Measurements from ENCODE around the gene CRACDL.
"Not testable (repeated sequence)": the region's sequence is repeated elsewhere in the genome, so short reads cannot be mapped to it uniquely, and the experiment has no call there.

The CRACDL gene

DNA sequence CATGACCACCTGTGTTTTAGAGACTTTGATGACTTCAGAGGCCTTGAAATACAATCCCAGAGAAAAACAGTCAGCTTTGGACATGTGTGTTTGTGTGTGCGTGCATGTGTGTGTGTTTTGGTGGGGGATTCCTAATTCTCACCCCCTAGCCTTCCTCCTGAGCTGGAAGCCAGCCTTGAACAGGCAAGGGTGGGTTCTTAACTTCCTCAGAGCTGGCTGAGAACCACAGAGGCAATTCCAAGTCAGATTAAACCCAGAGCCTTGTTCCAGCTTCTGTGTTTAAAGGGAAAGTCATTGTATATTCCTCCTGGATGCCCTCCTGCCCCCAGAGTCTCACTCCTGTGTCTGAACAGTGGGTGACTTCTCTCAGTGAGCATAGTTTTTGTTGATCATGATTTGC is 159.9 kb downstream of the CRACDL start:
- DNase-seq (ENCODE audit: low read depth), result no peak

DNA sequence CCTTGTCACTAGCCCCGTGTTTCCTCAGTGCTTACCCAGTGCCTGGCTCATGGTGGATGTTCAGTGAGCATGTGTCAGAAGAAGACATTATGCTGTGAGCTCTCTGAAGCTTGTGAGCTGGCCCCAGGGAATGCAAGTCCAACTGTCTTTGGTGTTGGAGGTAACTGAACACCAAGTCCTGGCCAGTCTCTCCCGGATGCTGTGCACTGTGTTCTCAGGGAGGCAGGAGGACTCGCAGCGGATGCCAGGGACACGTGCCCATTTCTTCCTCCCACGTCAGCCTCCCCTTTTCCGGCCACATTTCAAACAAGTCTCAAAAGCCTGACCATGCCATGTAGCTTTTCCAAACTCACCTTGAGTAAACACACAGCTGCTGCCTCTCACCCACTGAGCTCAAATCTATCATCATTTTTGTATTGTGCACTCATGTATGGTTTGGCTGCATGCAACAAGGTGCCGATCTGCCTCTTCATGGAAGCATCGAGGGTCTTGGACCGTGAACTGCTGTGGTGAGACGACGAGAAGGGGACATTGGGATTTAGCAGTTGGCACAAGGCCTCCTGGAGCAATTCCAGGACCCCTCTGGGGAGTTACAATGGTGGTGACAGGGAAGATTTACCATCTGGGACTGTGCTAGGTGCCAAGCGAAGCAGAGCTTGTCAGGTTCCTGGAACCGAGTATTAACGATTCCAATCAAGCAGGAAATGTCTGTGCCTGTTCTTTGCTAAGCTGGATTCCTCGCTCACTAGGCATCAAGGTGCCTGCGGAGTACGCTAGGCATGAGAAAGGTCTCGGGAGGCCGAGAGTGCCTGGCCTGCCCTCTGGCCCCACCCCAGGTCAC is 160.7 kb downstream of the CRACDL start:
- no peak for DNase-seq (ENCODE audit: low read depth)

DNA sequence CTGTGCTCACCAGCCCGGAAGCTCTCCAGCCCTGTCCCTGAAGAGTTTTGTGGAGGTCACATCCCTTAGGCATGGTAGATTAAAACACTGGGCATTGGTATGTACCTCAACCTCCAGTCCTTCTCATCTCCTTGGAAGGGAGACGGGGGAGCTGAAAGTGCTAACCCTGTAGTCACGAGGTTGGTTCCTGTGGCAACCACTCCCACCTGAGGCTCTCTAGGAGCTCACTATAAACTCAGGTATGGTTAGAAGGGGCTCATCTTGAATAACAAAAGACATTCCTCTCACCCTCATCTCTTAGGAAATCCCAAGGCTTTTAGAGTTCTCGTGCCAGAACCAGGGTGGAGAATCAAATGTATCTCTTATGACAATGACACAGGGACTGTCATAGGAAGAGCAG is 162.1 kb downstream of the CRACDL start:
- no peak for DNase-seq (ENCODE audit: low read depth)

DNA sequence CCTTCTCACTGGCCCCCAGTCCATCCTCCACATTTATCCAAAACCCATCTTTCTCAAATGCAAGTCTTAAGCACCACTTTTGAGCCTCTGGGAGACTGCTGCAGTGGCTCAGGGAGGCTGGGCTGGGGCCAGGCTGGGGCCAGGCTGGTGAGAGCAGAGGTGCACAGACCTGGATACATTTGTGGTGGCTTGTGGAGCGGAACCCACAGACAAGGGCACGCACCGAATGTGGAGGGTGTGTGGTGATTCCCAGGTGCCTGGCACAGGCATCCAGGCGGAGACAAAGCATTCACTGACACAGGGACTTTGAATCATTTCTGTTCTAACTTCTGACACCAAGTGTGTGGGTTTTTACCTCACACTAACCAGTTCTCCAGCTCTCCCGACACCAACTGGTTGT is 162.9 kb downstream of the CRACDL start:
- no peak for DNase-seq (ENCODE audit: low read depth)

DNA sequence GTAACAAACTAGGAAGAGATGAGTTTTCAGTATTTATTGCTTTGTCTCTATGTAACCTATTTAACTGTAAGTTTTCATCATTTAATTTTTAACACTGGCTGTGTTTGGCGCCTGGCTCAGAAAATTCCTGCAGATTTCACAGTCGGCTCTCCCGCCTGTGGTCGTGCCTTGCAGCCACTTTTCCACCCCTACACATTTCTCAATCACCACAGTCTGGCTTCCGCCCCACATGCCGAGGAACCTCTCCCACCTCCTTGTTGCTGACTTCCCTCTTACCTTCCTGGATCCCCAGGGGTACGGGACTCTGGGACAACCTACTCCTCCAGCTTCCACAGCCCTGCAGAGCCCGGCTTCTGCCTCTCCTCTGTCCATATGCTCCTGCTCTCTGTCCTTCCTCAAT is 163.5 kb downstream of the CRACDL start:
- DNase-seq (ENCODE audit: low read depth), result no peak

DNA sequence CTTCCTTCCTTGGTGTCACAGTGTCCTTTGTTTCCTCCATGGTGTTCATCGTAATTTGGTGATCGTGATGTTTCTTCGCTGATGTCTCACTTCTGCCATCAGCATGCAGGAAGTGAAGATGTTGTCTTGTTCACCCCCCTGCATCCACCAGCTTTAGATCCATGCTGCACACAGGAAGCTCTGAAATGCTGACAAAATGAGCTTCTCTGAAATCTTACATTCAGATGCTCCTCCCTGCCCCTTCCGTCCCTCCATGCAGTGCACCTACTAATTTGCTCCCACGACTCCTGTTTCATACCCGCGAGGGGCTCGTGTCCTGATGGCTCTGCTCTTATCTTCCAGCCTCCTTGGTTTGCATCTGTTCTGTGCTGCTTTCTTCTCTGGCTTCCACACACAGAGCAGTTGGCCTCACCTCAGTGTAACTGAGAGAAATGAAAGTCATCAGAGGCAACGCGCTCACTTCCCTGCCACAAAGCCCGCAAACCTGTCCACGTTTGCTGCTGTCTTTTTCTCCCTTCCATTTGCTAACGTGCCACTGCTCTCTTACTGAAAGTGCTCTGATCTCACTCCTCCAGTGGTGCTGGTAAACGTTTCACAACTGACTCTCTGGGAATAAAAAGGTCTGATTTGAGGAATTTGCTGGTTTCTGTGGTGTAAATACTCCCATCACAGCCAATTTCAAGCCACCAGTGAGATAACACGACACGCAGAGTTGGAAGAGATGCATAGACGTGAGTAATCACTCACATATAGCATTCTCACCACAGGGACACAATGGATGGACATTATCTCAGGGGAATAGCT is 164.1 kb downstream of the CRACDL start:
- DNase-seq (ENCODE audit: low read depth), result no peak

DNA sequence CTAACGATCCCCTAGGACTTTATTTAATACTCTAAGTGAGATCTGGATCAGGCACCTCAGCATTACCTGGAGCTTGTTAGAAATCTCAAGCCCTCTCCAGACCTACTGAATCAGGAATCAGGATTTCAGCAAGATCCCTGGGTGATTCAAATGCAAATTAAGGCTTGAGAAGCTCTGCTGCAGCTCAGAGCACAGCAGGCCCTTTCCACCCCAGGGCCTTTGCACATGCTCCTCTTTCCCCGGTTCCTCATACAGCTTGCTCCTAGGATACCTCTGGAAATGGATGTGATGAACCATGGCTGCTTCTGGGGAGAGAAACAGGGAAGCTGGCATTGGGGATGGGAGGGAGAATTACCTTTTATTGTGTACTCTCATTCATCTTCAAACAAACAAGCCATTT is 164.8 kb downstream of the CRACDL start:
- DNase-seq (ENCODE audit: low read depth), result no peak

DNA sequence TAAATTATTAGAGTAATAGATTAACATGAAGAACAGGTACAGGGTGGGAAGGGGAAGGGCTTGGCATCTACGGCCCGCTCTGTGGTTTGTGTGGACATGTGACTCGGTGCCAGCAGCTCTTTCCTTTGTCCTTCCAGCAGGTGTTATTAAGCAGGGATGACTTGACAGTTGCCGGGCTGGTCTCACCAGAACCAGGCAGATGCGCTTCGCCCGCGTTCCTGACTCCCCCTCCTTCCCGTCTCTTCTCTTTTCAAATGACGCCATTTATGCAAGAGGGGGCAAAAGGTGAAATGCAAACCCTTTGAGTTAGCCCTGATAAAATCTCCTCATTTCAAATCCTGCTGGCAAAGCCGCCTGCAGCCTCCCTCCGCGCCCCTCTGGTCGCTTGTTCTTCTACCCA is 166.2 kb downstream of the CRACDL start:
- no peak for DNase-seq (ENCODE audit: low read depth)

DNA sequence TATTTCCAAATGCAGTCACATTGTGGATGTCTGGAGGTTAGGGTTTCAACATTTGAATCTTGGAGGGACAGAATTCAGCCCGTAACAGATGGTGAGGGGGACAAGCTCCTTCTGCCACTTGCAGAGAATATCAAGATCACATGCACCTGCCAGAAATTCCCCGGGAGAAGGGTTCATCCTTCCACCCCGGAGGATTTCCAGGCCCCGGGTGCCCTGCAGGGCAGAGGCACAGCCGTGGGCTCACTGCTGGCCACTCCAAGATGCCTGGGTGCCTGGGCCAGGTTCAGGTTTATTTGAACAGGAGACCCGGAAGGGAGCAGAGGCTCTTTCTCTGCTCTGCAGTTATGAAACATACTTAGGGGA is 166.9 kb downstream of the CRACDL start:
- no peak for DNase-seq (ENCODE audit: low read depth)

DNA sequence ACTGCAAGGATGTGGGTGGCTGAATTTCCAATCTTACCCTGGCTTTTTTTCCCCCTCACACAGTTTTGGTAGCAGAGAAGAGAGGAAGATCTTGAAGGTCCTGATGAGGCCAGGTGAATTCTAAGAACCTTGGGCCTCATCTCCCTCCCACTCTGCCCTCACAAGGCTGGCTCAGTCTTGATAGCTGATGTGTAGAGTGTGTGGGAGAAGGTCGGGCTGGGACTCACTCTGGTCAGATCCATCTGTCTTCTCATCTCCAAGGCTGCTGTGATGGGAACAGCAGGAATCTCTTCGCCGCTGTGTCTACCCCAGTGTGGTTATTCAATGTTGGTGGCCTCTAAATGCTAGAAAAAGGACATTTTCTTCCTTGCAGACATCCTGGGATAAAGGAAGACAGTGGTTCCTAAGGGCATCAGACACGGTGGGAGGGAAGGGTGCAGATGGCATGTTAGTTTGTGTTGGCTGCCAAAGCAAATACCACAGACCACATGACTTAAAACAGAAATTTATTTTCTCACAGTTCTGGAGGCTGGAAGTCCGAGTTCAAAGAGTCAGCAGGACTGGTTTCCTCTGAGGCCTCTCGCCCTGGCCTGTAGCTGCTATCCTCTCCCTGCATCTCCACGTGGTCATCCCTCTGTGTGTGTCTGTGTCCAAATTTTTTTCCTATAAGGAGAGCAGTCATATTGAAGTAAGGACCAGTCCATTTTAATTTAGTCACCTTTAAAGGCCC is 167.5 kb downstream of the CRACDL start:
- peak; percentile 48 for DNase-seq (ENCODE audit: low read depth)

DNA sequence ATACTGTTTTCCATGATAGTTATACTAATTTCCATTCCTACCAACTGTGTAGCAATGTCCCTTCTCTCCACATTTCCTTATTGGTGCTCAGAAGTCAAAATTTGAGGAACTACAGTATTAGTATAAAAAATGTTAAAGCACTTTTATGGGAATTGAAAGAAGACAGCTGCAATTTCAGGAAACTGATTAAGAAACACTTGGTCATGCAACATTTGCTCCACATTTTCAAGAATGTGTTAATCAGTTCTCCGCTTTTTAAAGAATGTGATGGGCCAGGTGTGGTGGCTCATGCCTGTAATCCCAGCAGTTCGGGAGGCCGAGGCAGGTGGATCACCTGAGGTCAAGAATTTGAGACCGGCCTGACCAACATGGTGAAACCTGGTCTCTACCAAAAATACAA is 171.5 kb downstream of the CRACDL start:
- DNase-seq (ENCODE audit: low read depth), result no peak

DNA sequence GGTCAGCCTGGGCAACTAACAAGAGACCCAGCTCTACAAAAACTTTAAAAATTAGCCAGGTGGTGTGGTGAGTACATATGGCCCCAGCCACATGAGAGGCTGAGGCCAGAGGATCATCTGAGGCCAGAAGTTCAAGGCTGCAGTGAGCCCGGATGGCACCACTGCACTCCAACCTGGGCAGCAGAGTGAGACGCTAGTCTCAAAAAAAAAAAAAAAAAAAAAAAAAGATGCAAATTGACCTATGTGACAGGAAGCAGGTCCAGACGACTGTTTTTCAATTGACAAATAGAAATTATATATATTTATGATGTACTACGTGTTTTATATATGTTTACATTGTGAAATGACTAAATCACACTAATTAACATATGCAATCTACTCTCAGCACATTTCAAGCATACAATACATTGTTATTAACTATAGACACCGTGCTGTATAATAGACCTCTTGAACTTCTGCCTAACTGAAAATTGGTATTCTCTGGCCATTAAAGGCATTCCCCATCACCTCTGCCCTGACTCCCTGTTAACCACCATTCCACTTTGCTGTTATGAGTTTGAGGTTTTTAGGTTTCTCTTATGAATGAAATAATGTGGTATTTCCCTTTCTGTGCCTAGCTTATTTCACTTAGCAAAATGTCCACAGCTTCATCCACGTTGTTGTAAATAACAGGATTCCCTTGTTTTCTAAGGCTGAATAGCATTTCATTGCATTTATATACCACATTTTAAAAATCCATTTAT is 172.6 kb downstream of the CRACDL start:
- no peak for DNase-seq (ENCODE audit: low read depth)

DNA sequence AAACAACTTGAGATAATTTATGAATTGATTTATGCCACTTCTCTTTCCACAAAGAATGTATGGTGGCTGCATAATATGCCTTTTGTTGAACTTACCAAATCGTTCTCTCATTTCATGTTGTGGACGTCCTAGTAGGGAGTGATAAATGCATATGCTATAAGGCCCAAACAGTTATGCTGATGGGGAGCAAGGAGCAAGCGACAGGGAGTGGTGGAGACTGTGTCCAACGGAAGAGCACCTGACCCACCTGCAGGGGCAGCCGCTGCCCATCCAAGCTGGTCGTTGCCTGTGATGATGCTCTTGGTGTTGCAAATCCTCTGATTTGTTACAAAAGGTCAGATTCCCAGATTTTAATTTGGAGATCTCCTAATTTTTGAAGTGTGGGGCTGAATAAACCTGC is 174.1 kb downstream of the CRACDL start:
- no peak for DNase-seq (ENCODE audit: low read depth)

DNA sequence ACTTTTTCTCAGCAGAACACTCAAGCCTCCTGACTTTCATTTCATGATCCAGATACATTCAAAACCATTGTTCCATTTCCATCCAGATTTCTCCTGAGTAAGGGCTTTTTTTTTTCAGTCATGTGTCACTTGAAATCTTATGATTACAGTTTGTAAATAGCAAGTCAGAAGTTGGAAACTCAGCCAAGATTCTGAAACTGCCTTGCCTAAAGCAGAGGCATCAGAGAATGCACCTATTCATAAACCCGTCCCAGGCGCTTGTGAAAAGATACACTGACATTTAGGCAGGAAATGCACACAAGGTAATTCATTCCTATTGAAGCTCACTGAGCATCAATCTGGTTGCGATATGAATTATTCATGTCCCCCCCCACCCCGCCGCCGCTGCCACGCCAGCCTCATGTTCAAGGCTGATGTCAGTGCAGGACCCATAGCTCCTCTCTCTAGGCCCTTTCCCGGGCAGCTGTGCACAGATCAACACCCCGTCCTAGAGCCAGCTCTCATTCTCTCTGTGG is 174.7 kb downstream of the CRACDL start:
- no peak for DNase-seq (ENCODE audit: low read depth)

DNA sequence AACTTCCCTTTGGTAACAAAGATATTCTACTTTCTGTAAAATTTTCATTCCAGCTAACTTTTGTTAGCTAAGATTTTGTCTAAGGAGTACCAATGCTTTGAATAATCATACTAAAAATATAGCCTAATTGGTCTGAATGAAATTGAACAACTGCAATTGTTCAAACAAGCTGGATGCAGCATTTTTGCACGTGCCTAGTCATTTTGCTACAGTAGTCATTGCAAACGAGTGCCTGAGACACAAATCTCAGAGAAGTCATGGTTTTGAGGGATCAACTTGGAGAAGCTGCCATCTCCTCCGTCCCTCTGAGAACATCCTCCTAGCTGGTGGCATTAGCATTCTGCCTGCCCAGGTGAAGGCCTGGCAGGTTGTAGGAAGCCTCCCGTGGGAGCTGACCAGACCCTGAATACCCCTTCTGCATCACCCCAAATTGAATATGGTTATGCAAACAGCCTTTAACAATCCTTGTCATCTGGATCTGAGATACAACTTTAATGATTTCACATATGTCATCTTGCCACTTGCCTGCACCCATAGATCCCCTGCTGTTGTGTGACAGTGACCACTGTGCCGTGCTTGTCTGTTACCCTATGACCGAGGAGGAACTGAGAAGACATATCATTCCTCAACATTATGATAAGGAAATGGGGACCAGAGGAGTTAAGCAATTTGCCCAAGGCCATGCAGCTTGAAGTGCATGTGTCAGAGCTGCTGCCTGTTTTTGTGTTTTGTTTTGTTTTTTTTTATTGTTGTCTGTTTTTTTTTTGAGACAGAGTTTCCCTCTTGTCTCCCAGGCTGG is 176.0 kb downstream of the CRACDL start:
- DNase-seq (ENCODE audit: low read depth), result no peak

DNA sequence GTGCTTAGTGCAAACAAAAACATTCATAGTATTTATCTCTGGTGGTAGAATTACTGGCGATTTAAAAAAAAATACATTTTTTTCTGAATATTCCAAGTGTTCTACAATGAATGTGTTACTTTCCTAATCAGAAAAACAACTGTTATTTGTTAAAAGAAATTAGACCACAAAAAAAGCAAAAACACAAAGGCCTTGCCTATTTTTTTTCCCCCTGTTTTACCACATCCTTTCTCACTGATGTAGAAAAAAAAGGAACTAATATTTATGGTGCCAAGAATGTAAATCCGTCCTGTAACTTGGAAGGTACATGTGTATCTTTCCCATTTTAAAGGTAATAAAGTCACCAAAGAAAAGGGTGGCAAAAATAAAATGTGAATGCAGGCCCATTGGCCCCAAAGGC is 176.7 kb downstream of the CRACDL start:
- DNase-seq (ENCODE audit: low read depth), result no peak

DNA sequence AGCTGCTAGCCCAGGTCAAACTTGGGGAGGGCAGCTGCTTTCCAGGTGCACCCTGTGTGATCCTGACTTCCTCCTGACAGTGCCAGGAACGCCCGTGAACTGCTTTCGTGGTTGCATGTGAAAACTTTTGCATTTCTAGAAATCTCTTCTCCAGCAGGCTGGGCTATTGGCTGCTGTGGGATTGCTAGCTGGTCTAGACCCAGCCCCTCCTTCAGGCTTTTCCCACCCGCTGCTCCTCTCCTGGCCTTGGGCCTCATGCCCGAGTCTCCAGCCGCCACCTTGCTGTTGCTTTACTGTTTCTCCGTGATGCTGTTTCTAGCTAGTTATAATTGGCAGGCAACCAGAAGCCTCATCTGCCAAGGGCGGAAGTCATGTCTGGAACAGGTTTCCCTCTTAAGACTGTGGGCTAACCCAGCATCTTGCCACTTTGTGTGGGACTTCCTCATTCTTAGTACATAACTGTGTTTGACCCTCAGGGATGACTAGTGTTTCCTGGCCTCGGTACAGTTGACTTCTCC is 178.1 kb downstream of the CRACDL start:
- DNase-seq (ENCODE audit: low read depth), result peak; percentile 92

DNA sequence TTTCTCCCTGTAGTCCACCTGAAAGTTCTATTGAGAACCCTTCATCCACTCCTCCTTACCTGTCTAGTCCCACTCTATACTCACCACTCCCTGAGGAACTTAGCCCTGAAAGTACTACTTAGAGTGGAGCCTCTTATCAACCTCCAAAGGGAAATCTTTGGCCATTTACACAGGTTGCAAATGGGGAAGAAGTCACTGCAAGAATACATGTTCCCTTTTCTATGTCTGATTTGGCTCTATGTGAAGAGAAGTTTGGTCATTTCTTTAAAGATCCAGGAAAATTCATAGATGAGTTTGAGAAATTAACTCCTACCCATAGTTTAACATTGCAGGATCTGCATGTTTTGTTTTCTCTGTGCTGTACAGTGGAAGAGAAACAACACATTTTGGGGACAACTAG is 182.2 kb downstream of the CRACDL start:
- DNase-seq (ENCODE audit: low read depth), result no peak

DNA sequence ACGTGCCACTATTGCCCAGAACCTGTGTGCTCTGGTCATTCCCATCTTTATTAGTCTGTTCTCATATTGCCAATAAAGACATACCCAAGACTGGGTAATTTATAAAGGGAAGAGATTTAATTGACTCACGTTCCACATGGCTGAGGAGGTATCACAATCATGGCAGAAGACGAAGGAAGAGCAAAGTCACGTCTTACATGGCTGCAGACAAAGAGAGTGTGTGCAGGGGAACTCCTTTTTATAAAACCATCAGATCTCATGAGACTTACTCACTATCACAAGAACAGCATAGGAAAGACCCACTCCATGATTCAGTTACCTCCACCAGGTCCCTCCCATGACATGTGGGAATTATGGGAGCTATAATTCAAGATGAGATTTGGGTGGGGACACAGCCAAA is 183.3 kb downstream of the CRACDL start:
- DNase-seq (ENCODE audit: low read depth), result not testable (repeated sequence)

DNA sequence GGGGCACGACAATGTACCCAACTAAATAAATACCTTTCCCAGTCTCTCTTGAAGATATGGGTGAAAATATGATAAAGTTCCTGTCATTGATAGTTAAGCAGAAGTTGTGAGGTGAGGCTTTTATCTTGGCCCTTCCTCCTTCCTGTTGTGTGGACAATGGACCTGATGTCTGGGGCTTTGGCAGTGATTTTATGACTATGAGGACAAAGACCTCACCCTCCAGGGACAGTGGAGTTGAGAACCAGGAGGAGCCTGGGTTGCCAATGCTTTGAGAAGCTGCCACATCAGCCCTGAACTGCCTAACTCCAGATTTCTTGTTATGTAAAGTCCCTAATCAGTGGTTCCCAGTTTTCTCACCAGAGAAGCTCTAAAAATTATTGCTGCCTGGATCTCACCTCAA is 184.3 kb downstream of the CRACDL start:
- no peak for DNase-seq (ENCODE audit: low read depth)

Data from EH (cell line).